ENCODE results near the gene ARHGAP44.

Gene ARHGAP44, protein sequence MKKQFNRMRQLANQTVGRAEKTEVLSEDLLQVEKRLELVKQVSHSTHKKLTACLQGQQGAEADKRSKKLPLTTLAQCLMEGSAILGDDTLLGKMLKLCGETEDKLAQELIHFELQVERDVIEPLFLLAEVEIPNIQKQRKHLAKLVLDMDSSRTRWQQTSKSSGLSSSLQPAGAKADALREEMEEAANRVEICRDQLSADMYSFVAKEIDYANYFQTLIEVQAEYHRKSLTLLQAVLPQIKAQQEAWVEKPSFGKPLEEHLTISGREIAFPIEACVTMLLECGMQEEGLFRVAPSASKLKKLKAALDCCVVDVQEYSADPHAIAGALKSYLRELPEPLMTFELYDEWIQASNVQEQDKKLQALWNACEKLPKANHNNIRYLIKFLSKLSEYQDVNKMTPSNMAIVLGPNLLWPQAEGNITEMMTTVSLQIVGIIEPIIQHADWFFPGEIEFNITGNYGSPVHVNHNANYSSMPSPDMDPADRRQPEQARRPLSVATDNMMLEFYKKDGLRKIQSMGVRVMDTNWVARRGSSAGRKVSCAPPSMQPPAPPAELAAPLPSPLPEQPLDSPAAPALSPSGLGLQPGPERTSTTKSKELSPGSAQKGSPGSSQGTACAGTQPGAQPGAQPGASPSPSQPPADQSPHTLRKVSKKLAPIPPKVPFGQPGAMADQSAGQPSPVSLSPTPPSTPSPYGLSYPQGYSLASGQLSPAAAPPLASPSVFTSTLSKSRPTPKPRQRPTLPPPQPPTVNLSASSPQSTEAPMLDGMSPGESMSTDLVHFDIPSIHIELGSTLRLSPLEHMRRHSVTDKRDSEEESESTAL

DNA sequence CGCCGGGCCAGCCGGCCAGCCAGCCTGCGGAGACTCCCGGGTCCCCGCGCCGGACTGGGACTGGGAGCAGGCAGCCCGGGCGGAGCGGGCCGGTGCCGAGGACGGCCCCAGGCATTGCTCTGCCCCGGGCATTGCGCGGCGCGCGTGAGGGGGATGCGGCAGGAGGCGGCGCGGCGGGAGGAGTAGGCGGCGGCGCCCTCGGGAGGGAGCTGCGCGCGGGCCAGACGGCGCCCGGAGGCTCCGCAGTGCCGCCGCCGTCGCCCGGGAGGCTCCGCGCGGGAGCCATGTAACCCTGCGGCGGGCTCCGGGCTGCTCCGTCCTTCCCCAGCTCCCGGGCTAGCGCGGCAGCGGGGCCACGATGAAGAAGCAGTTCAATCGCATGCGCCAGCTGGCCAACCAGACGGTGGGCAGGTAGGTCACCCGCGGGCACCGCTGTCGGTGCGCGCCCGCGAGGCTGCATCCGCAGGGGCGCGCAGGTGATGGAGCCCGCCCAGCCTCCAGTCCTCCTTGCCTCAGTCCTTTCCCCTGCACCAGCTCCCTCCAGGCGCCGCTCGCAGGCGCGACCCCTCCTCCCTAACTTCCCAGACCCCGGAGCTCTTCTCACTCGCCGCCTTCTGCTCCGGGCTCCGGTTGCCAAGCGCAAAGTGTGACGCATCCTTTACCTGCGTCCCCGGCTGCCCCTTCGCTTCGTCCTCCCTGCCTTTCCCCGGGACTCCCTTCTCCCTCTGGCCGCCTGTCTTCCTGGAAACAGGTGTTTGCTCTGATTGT is at the start of gene ARHGAP44:
TSS of gene ARHGAP44 (plus strand) at position 18 of the 768 bp plus-strand sequence. CDS start at position 359, 341 bp downstream.
- peak in 39 of 51 donors; percentile 4 to 76 (median 46) for DNase-seq

DNA sequence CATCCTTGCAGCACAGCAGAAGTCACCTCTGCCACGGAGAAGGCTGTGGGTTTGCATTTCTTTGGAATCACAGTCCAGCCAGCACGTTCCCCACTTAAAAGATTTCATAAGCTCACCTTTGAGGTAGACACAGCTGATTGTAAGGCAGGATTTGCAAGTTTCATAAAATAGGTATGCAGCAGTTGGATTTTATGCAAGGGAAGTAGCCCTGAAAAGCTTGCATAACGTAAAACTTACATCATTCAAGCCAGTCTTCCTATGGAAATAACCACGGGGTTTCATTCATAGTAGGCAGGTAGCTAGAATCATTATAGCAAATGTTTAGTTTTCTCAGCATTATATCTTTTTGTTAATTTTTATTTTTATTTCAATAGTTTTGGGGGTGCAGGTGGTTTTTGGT is 49.8 kb upstream of the ARHGAP44 start:
- no peak for DNase-seq

GRCh38 chr17:12743046-12743445 is 46.3 kb upstream of the ARHGAP44 start:
- no peak for DNase-seq

DNA sequence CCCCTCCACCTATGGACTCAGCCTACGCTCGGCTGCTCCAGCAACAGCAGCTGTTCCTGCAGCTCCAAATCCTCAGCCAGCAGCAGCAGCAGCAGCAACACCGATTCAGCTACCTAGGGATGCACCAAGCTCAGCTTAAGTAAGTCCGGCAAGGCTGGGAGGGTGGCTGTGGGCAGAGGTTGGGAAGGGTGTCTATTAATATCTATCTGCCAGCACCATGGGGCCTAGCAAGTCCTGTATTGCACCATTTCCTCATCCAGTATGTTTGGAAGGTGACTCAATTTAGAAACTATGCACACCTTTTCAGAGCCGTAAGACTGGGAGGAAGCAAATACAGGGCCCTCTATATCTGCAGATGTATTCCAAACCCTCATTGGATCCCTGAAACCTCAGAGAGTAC is 45.0 kb upstream of the ARHGAP44 start:
- DNase-seq, result no peak

DNA sequence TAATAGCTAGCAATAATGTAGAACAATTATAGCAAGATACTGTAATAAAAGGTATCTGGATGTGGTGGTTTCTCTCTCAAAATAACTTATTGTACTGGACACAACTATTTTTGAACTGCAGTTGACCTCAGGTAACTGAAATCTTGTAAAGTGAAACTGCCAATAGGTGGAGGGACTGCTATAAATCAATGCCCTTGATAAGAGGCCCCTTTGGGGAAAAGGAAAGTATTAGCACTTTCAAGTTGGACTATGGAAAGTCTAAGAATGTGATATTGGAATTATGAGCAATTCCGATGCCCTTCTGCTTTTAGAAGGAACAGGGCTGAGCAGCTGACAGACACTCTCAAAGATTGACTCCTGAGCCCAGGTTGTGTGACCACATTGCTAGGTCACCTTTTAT is 44.5 kb upstream of the ARHGAP44 start:
- no peak for DNase-seq

GRCh38 chr17:12745486-12745885 is 43.8 kb upstream of the ARHGAP44 start:
- no peak for DNase-seq

DNA sequence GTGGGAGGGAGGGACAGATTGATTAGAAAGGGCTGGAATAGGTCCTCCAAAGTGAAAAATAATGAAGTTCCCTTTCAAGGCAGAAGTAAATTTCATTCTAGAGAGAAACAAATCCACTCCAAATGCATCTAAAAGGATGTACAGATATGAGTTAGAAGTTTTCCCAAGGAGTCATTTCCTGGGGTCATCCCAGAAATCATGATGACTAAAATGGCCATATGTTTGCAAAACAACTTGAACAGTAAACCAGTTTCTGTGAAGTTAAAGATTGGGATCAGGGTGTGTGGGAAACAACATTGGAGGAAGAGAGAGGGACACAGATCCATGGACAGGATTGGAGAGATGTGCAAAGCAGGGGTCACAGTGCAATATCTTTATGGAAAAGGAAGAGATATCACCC is 32.5 kb upstream of the ARHGAP44 start:
- no peak for DNase-seq

DNA sequence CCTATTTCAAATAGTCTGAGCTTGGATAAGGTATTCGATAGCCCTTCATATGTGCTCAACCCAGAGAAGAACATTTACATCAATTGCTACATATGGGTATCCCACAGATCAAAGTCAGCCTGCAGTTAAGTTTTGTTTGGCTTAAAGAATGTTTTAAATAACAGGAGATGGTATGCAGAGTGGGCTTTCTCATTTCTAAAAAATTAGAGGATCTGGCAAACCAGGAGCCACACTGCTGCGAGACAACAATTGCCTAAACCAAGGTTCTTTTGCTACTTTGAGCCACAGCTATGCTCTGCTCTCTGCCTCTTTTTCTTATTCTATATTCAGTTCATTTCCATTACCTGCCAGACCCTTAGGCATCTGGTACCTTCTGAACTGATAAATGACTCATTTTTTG is 30.2 kb upstream of the ARHGAP44 start:
- no peak for DNase-seq

- peak in 4 of 51 donors; percentile 1 to 58 (median 18) for DNase-seq
Measured at GRCh38 chr17:12765548-12765947, 23.8 kb upstream of the ARHGAP44 start.

DNA sequence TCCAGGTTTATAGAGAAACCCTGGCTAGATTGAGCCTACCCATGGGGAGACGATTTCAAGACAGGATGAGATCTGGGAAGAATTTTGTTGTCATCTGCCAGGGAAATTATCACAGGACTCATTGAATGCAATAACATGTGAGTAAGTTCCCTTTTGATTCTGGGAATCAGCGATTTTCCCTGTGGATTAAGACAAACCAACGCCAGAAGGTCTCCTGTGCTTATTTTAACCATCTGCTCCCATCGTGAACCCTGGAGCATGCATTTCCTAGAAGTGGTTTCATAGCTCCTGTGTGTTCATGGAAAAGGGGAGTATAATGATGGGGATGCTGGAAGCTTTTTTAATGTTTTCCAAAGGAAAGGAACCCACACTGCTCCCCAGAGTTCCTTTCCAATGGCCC is 21.0 kb upstream of the ARHGAP44 start:
- DNase-seq, result no peak

- no peak for DNase-seq
Measured at GRCh38 chr17:12769981-12770380, 19.3 kb upstream of the ARHGAP44 start.

- DNase-seq, result no peak
Measured at GRCh38 chr17:12773153-12773552, 16.1 kb upstream of the ARHGAP44 start.

DNA sequence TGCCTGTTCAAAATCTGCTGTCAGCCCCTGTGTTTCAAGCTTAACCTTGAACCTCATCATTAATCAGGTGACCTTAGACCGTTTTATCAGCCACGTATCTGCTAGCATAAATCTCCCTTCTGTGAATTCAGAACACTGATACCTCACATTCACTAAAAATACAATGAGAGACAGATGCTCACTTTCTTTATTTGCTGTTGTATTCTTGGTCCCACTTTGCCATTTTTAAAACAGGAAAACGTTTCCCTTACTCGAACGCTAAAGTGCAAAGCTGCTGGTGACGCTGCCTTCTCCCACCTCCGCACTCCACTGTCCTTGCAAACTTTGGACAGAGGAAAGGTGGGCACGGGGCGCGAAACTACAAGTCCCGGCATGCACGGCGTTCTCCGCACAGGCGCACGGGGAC is 220 bp upstream of the ARHGAP44 start:
- peak in 9 of 51 donors; percentile 14 to 66 (median 34) for DNase-seq

GRCh38 chr17:12790249-12791106 is 1.2 kb downstream of the ARHGAP44 start:
- DNase-seq, result peak in 6 of 51 donors; percentile 5 to 55 (median 28)

DNA sequence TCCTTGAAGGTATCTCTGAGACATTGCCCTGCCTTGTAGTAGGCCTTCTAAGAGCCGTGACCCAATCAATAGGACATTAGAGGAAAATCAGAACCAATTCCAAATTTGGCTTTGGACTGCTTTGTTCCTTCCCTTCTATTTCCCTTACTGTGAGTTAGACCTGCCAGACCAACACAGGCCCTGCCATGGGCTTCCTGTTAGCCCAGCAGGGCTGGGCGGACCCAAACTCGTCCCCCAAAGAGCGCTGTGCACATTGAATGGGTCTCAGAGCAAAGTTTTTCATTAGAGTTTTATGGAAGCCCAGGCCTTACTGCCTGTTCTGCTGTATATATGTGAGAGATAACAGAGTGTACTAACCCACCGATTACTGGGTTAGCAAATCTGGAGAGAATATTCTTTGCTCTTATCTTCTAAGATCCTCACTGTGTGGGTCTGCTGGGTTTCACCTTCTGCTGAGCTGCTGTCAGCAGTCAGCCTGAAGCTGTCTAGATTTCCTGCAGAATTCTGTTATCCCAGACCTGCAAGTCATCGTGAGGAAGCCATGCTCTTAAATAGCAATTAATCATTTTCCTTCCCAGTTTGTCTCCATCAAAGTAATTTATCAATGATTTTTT is 5.7 kb downstream of the ARHGAP44 start:
- no peak for DNase-seq

- DNase-seq, result no peak
Measured at GRCh38 chr17:12800855-12801365, 11.6 kb downstream of the ARHGAP44 start.

DNA sequence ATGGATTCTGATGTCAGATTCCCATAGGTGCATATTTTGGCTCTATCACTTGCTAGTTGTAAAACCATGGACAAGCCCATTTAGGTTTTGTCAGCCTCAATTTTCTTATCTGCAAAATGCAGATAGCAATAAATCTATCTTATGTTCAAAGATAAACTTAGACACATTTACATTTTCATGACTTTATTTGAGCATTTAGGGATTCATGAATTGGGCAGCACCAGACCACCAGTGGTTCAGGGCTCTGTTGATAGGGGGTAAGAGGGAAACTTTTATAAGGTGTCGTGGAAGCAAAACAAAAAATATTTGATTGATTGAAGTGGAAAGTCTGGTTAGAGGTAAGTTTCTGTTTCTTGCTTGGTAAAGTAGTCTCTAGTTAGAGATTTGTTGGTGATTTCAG is 17.3 kb downstream of the ARHGAP44 start:
- no peak for DNase-seq

DNA sequence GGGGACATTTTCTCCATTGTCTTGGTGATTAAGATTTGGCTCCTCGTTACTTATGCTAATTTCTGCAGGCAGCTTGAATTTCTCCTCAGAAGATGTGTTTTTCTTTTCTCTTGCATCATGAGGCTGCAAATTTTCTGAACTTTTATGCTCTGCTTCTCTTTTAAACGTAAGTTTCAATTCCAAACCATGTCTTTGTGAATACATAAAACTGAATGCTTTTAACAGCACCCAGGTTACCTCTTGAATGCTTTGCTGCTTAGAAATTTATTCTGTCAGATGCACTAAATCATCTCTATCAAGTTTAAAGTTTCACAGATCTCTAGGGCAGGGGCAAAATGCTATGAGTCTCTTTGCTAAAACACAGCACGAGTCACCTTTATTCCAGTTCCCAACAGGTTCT is 19.4 kb downstream of the ARHGAP44 start:
- no peak for DNase-seq

GRCh38 chr17:12812877-12813276 is 23.6 kb downstream of the ARHGAP44 start:
- DNase-seq, result no peak

DNA sequence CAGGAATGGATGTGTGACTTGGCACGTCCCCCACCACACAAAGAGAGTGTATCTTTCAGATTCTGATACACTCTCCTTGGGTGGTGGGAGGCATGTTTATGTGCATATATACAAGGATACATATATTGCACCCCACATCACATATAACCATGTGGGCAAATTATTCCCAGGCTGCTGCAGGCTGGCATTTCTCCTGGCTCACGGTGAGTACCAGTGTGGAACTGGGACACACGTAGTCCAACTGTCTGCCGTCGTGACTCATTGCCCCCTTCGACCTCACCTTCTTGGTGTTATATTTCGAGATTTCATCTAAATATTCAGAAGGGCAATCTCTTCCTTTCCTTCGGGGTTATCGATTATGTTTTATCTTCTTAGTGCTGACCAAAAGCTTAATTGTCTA is 24.4 kb downstream of the ARHGAP44 start:
- no peak for DNase-seq
